GM23338 (cell line): ENCODE measurements around the gene FAM171A1. TPM values are rescaled to one million over a fixed set of nuclear protein-coding genes. Genes with fewer than 3 reads are reported as not detected.

Experiments
- ATAC-seq: fragments of 200-7000 bp; cut with Tn5 transposase; 3 replicates; pipeline ENCODE4 v1.9.1; 2020
- DNase-seq: peaks from one replicate; pipeline ENCODE4 v3.0.0-alpha.2; 2015; ENCODE audit warnings: low spot score
- H2AFZ ChIP-seq: fragments of 200-600 bp; sonication (generic); 2 replicates; pipeline ENCODE4 v1.8.0; 2016; ENCODE audit warnings: antibody characterized with exemption, mild to moderate bottlenecking, moderate library complexity
- H3F3A ChIP-seq: fragments of 200-600 bp; sonication (generic); replicated peaks from 2 replicates; pipeline ENCODE4 v1.8.0; 2017; ENCODE audit warnings: antibody characterized with exemption, mixed run types, low read depth
- H3K27ac ChIP-seq: fragments of 200-600 bp; sonication (generic); 2 replicates; pipeline ENCODE4 v1.6.1; 2016; ENCODE audit warnings: low read depth
- H3K27me3 ChIP-seq: fragments of 200-600 bp; sonication (generic); 2 replicates; pipeline ENCODE4 v1.8.0; 2016; ENCODE audit warnings: mild to moderate bottlenecking, mixed run types, moderate library complexity; ENCODE audit not compliant: insufficient read depth
- H3K36me3 ChIP-seq: fragments of 200-600 bp; sonication (generic); 2 replicates; pipeline ENCODE4 v1.8.0; 2016; ENCODE audit warnings: mild to moderate bottlenecking; ENCODE audit not compliant: insufficient read depth
- H3K4me1 ChIP-seq: fragments of 200-600 bp; sonication (generic); 2 replicates; pipeline ENCODE4 v1.8.0; 2016; ENCODE audit warnings: mild to moderate bottlenecking, moderate library complexity; ENCODE audit not compliant: insufficient read depth
- H3K4me2 ChIP-seq: fragments of 200-600 bp; sonication (generic); 2 replicates; pipeline ENCODE4 v1.7.1; 2017; ENCODE audit warnings: mixed run types
- H3K4me3 ChIP-seq: fragments of 200-600 bp; sonication (generic); 2 replicates; pipeline ENCODE4 v1.6.1; 2016; ENCODE audit warnings: mixed run types
- H3K79me2 ChIP-seq: fragments of 200-600 bp; sonication (generic); replicated peaks from 2 replicates; pipeline ENCODE4 v1.8.0; 2017; ENCODE audit warnings: mild to moderate bottlenecking; ENCODE audit not compliant: insufficient read depth
- H3K9me2 ChIP-seq: fragments of 200-600 bp; sonication (generic); 2 replicates; pipeline ENCODE4 v1.8.0; 2017; ENCODE audit not compliant: insufficient read depth
- H4K20me1 ChIP-seq: fragments of 200-600 bp; sonication (generic); replicated peaks from 2 replicates; pipeline ENCODE4 v1.8.0; 2017; ENCODE audit warnings: mild to moderate bottlenecking; ENCODE audit not compliant: insufficient read depth
- H3K27ac Mint-ChIP-seq: 2 replicates; pipeline ENCODE4 v1.8.0; 2020; ENCODE audit warnings: inconsistent platforms, mild to moderate bottlenecking, moderate library complexity, mixed read lengths
- H3K27me3 Mint-ChIP-seq: 3 replicates; pipeline ENCODE4 v1.8.0; 2022; ENCODE audit warnings: low read depth, mild to moderate bottlenecking, moderate library complexity, mixed read lengths, inconsistent platforms; ENCODE audit not compliant: insufficient read depth, poor library complexity
- H3K36me3 Mint-ChIP-seq: 3 replicates; pipeline ENCODE4 v1.8.0; 2021; ENCODE audit warnings: low read depth, mild to moderate bottlenecking, inconsistent platforms, moderate library complexity, mixed read lengths
- H3K4me1 Mint-ChIP-seq: 3 replicates; pipeline ENCODE4 v1.8.0; 2020; ENCODE audit warnings: mild to moderate bottlenecking, inconsistent platforms, mixed read lengths
- H3K4me3 Mint-ChIP-seq: 3 replicates; pipeline ENCODE4 v1.8.0; 2021; ENCODE audit warnings: moderate library complexity, mild to moderate bottlenecking, inconsistent platforms, mixed read lengths
- H3K9me3 Mint-ChIP-seq: 3 replicates; pipeline ENCODE4 v1.8.0; 2020; ENCODE audit warnings: moderate library complexity, mild to moderate bottlenecking, inconsistent platforms, mixed read lengths
- CREB1 ChIP-seq: fragments of 250-450 bp; sonication (Bioruptor Pico); IDR thresholded peaks from 2 replicates; pipeline ENCODE4 v1.5.0; 2020; ENCODE audit warnings: low read depth, mild to moderate bottlenecking, moderate library complexity
- CTCF ChIP-seq, 2 experiments: fragments of 200-600 bp in 1 of 2; sonication (generic) in 1 of 2; conservative IDR thresholded peaks; 2 replicates each; pipeline versions ENCODE4 v1.5.1 to v1.6.1; 2016 to 2017; ENCODE audit warnings: antibody characterized with exemption in 2 of 2, low read depth in 2 of 2, mild to moderate bottlenecking in 2 of 2, moderate library complexity in 1 of 2
- ETS1 ChIP-seq: IDR thresholded peaks from 2 replicates; pipeline ENCODE4 v1.6.1; 2016; ENCODE audit warnings: antibody characterized with exemption
- EZH2 ChIP-seq: fragments of 200-600 bp; sonication (generic); IDR thresholded peaks from one replicate; pipeline ENCODE4 v1.8.0; 2017; ENCODE audit warnings: antibody characterized with exemption, mild to moderate bottlenecking, low read depth; ENCODE audit not compliant: unreplicated experiment
- EZH2phosphoT487 ChIP-seq: fragments of 200-600 bp; sonication (generic); IDR thresholded peaks from one replicate; pipeline ENCODE4 v1.8.1; 2018; ENCODE audit warnings: antibody characterized with exemption; ENCODE audit not compliant: unreplicated experiment
- JUNB ChIP-seq: IDR thresholded peaks from one replicate; pipeline ENCODE4 v1.6.1; 2016; ENCODE audit warnings: antibody characterized with exemption; ENCODE audit not compliant: unreplicated experiment
- NANOG ChIP-seq: IDR thresholded peaks from 2 replicates; pipeline ENCODE4 v1.6.1; 2016; ENCODE audit warnings: antibody characterized with exemption, borderline replicate concordance
- POLR2AphosphoS5 ChIP-seq: IDR thresholded peaks from 2 replicates; pipeline ENCODE4 v1.6.1; 2016; ENCODE audit warnings: antibody characterized with exemption, low read depth
- REST ChIP-seq: IDR thresholded peaks from one replicate; pipeline ENCODE4 v1.6.1; 2018; ENCODE audit warnings: antibody characterized with exemption; ENCODE audit not compliant: unreplicated experiment
- STAT1 ChIP-seq: IDR thresholded peaks from one replicate; pipeline ENCODE4 v1.6.1; 2016; ENCODE audit warnings: antibody characterized with exemption; ENCODE audit not compliant: unreplicated experiment
- ZNF114 ChIP-seq: fragments of 250-450 bp; sonication (Bioruptor Pico); IDR thresholded peaks from 2 replicates; pipeline ENCODE4 v1.5.0; 2020; ENCODE audit warnings: mild to moderate bottlenecking, moderate library complexity
- ZNF331 ChIP-seq: fragments of 250-450 bp; sonication (Bioruptor Pico); IDR thresholded peaks from 2 replicates; pipeline ENCODE4 v1.5.0; 2020; ENCODE audit warnings: low read depth, mild to moderate bottlenecking, moderate library complexity
- ZNF462 ChIP-seq: fragments of 250-450 bp; sonication (Bioruptor Pico); IDR thresholded peaks from 2 replicates; pipeline ENCODE4 v1.5.0; 2020; ENCODE audit warnings: mild to moderate bottlenecking, moderate library complexity
- polyA plus RNA-seq: library from polyadenylated mRNA; unstranded; fragments of >200 nt; fragmentation: Nextera tagmentation; extraction: Ambion mirVana; gene quantifications from 2 replicates; pipeline ENCODE4 v1.2.1, GENCODE V29; 2016
- total RNA-seq: library from RNA; depleted of rRNA; stranded (reverse); fragments of >200 nt; shearing (Covaris generic); gene quantifications from 2 replicates; pipeline ENCODE4 v1.2.3, GENCODE V29; 2014

The FAM171A1 gene
- total and polyA plus RNA-seq, 2 experiments from 2014 or later, result 11.3 to 32.2 TPM

GRCh38 chr10:15365692-15366091, 5.4 kb downstream of the FAM171A1 start:
- Histone ChIP-seq H3K27ac (no peak overlapping the region), H3K4me1 (peaks cover 8% of the 10 kb centered on the region), H3K36me3 (no peaks in the 10 kb centered on the region; the same call in 1 of the 2 replicates), H3K79me2 (peaks cover 76% of the 10 kb centered on the region), H3K4me2 (no peak overlapping the region), H3F3A (no peaks in the 10 kb centered on the region), H3K27me3 (0 out of 2 replicates have a peak, but pooled peaks cover 10% of the 10 kb centered on the region), H2AFZ (no peak overlapping the region), H3K9me2 (peaks cover 3% of the 10 kb centered on the region; the same call in 1 of the 2 replicates), H3K4me3 (no peak overlapping the region), H4K20me1 (peaks cover 4% of the 10 kb centered on the region; the same call in 1 of the 2 replicates)
- peaks cover 3% of the 10 kb centered on the region; the same call in 1 of the 3 replicates for H3K9me3 Mint-ChIP-seq
- TF ChIP-seq JUNB (no peak), ZNF114 (CRISPR knock-in tag) (no peak), ZNF462 (CRISPR knock-in tag) (no peak), ETS1 (no peak), POLR2AphosphoS5 (no peak), CTCF (conservative IDR thresholded peaks at IDR 0.05; ENCODE audit: low read depth in 2 of 2) (no peak), CREB1 (CRISPR knock-in tag) (no peak), STAT1 (no peak), EZH2phosphoT487 (no peak), ZNF331 (no peak), REST (no peak), NANOG (no peak), EZH2 (no peak)
- no peak overlapping the region for H3K4me3 Mint-ChIP-seq
- H3K27me3 Mint-ChIP-seq, result peaks cover 8% of the 10 kb centered on the region
- DNase-seq, result peak; percentile 33
- no peak for ATAC-seq
- H3K4me1 Mint-ChIP-seq, result peaks cover 20% of the 10 kb centered on the region; the same call in 2 of the 3 replicates
- H3K27ac Mint-ChIP-seq, result no peak overlapping the region
- peaks cover 10% of the 10 kb centered on the region; the same call in 2 of the 3 replicates for H3K36me3 Mint-ChIP-seq
